Gastroesophageal sphincter (tissue), 3 donors: ENCODE results near the gene RLBP1.

Experiments used
- EP300 ChIP-seq: sonication (generic); formaldehyde crosslinking; IDR thresholded peaks from one replicate; pipeline ENCODE4 v1.6.1; 2017; ENCODE audit warnings: antibody characterized with exemption, mild to moderate bottlenecking
- POLR2A ChIP-seq, 2 donors: fragments of 450-650 bp; IDR thresholded peaks; one replicate each; pipeline ENCODE4 v1.6.1; 2017; ENCODE audit warnings: antibody characterized with exemption in 2 of 2, mild to moderate bottlenecking in 2 of 2, moderate library complexity in 1 of 2
- POLR2AphosphoS5 ChIP-seq: sonication (generic); formaldehyde crosslinking; IDR thresholded peaks from one replicate; pipeline ENCODE4 v1.6.1; 2017; ENCODE audit warnings: antibody characterized with exemption
- TF ChIP-seq, protein P1 (sequence below), 4 experiments: fragments of 200-600 bp in 2 of 4; fragments of 450-650 bp in 2 of 4; sonication (generic) in 1 of 4; IDR thresholded peaks; one replicate each; pipeline ENCODE4 v1.5.1; 2017 to 2019; ENCODE audit warnings: antibody characterized with exemption in 4 of 4, mild to moderate bottlenecking in 2 of 4, moderate library complexity in 2 of 4

DNA sequence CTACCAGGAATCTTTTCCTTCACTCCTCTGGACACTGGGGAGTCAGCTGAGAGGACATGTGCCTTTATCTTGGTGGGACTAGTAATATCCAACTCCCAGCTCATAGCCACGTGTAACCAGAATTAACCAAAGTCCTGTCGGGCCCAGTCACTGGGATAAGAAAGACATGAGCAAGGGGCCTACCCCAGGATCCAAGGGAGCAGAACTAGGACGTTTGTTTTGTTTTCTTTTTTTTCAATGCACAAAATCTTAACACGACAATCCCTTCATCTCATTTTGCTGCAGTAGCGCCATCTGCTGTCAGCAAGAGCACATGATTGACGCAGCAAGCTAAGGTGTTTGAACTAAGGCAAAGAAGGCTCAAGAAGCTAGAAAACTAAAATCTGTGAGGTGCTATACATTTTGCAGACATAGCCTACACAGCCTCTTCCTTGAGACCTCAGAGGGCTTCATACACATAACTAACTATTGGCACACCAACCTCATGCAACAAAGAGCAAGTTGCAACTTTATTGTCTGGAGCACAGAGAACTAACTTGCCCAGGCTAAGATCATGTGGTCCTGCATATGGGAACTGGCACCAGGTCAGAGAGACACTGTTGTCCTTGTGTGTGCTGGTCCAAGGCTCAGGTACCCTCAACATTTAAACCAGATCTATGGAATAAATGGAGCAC, 43.6 kb downstream of the RLBP1 start:
- TF ChIP-seq, protein P1, sequence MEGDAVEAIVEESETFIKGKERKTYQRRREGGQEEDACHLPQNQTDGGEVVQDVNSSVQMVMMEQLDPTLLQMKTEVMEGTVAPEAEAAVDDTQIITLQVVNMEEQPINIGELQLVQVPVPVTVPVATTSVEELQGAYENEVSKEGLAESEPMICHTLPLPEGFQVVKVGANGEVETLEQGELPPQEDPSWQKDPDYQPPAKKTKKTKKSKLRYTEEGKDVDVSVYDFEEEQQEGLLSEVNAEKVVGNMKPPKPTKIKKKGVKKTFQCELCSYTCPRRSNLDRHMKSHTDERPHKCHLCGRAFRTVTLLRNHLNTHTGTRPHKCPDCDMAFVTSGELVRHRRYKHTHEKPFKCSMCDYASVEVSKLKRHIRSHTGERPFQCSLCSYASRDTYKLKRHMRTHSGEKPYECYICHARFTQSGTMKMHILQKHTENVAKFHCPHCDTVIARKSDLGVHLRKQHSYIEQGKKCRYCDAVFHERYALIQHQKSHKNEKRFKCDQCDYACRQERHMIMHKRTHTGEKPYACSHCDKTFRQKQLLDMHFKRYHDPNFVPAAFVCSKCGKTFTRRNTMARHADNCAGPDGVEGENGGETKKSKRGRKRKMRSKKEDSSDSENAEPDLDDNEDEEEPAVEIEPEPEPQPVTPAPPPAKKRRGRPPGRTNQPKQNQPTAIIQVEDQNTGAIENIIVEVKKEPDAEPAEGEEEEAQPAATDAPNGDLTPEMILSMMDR (IDR thresholded peaks at IDR 0.05) = peak; percentile 83 to 92 (median 85)
- TF ChIP-seq POLR2A (IDR thresholded peaks at IDR 0.05) (no peak), POLR2AphosphoS5 (peak; percentile 33), EP300 (no peak)
